Breast epithelium (tissue), 4 donors: ENCODE measurements around the gene OXLD1. TPM values are rescaled to one million over a fixed set of nuclear protein-coding genes. Genes with fewer than 3 reads are reported as not detected.
A peak's percentile ranks its signal among the peaks of the same experiment; 100 is the strongest.

Experiments used
- DNase-seq, 2 donors: peaks; one replicate each; pipeline ENCODE4 v3.0.0-alpha.2; 2019; ENCODE audit warnings: low spot score in 2 of 2
- H3K27ac ChIP-seq, 2 donors: fragments of 200-600 bp; sonication (generic) in 1 of 2; one replicate each; pipeline ENCODE4 v1.5.1; 2016 to 2019; ENCODE audit warnings: mild to moderate bottlenecking in 1 of 2
- H3K27me3 ChIP-seq, 2 donors: fragments of 200-600 bp; sonication (generic) in 1 of 2; one replicate each; pipeline versions ENCODE4 v1.5.1 to v1.6.0; 2017 to 2019; ENCODE audit warnings: control low read depth in 1 of 2, mild to moderate bottlenecking in 1 of 2
- H3K36me3 ChIP-seq: fragments of 200-600 bp; one replicate; pipeline ENCODE4 v1.5.1; 2019
- H3K4me1 ChIP-seq, 2 donors: fragments of 200-600 bp; sonication (generic); one replicate each; pipeline ENCODE4 v1.5.1; 2016 to 2019; ENCODE audit warnings: control low read depth in 1 of 2
- H3K4me3 ChIP-seq, 3 donors: fragments of 200-600 bp; sonication (generic); 1 replicate in 2 of 3; 2 replicates in 1 of 3; pipeline ENCODE4 v1.5.1; 2016 to 2019; ENCODE audit warnings: mild to moderate bottlenecking in 3 of 3, moderate library complexity in 2 of 3
- H3K9me3 ChIP-seq, 2 donors: fragments of 200-600 bp; sonication (generic) in 1 of 2; one replicate each; pipeline ENCODE4 v1.5.1; 2016 to 2019; ENCODE audit warnings: control low read depth in 1 of 2
- POLR2A ChIP-seq: fragments of 450-650 bp; IDR thresholded peaks from one replicate; pipeline ENCODE4 v1.6.1; 2016; ENCODE audit warnings: antibody characterized with exemption, mild to moderate bottlenecking, moderate library complexity
- POLR2AphosphoS5 ChIP-seq, 3 donors: sonication (generic); formaldehyde crosslinking; IDR thresholded peaks; one replicate each; pipeline ENCODE4 v1.6.1; 2017; ENCODE audit warnings: antibody characterized with exemption in 3 of 3
- intact Hi-C: fragments of 100-400 bp; cut with DNase I; formaldehyde crosslinking; loops from one replicate; pipeline ENCODE4 v1.15.1; 2023; ENCODE audit warnings: low total_unique reads
- total RNA-seq, 3 donors: library from RNA; depleted of rRNA; stranded (reverse); fragments of >200 nt; gene quantifications; one replicate each; pipeline ENCODE4 v1.1.0, GENCODE V29; 2016
- TF ChIP-seq, protein P1 (sequence below), 3 donors: fragments of 450-650 bp; IDR thresholded peaks; one replicate each; pipeline ENCODE4 v1.5.1; 2016 to 2017; ENCODE audit warnings: antibody characterized with exemption in 3 of 3, mild to moderate bottlenecking in 3 of 3, moderate library complexity in 3 of 3

OXLD1 gene
- total RNA-seq, 3 donors from 2014 or later, result 34.4 to 43.6 (median 42.6) TPM

GRCh38 chr17:81673561-81674258 is 7.3 kb upstream of the OXLD1 start:
- Histone ChIP-seq H3K9me3 (no peaks in the 10 kb centered on the region), H3K27me3 (no peaks in the 10 kb centered on the region), H3K4me1 (no peaks in the 10 kb centered on the region), H3K4me3 (no peak overlapping the region), H3K36me3 (no peaks in the 10 kb centered on the region), H3K27ac (no peak overlapping the region)
- TF ChIP-seq, protein P1, sequence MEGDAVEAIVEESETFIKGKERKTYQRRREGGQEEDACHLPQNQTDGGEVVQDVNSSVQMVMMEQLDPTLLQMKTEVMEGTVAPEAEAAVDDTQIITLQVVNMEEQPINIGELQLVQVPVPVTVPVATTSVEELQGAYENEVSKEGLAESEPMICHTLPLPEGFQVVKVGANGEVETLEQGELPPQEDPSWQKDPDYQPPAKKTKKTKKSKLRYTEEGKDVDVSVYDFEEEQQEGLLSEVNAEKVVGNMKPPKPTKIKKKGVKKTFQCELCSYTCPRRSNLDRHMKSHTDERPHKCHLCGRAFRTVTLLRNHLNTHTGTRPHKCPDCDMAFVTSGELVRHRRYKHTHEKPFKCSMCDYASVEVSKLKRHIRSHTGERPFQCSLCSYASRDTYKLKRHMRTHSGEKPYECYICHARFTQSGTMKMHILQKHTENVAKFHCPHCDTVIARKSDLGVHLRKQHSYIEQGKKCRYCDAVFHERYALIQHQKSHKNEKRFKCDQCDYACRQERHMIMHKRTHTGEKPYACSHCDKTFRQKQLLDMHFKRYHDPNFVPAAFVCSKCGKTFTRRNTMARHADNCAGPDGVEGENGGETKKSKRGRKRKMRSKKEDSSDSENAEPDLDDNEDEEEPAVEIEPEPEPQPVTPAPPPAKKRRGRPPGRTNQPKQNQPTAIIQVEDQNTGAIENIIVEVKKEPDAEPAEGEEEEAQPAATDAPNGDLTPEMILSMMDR (IDR thresholded peaks at IDR 0.05), result no peak
- TF ChIP-seq POLR2AphosphoS5 (IDR thresholded peaks at IDR 0.05) (no peak), POLR2A (no peak)
- DNase-seq, result no peak
- intact Hi-C loops, result no loop called here

DNA sequence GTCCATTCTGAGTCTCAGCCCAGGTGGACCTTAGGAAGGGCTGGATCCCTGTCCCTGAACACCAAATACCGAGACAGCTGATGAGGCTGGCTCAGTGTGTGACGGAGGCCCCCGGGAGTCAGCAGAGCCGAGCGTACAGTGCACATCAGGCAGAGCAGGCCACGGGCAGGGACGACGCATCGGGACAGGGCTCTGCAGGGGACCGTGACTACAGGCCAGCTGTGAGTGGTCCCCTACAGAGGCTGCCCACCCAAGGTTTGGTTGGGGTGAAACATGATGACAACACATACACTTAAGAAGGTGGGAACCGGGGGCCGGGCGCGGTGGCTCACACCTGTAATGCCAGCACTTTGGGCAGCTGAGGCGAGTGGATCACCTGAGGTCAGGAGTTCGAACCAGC is 6.5 kb upstream of the OXLD1 start:
- Histone ChIP-seq H3K27me3 (no peaks in the 10 kb centered on the region), H3K36me3 (no peaks in the 10 kb centered on the region), H3K4me3 (no peak overlapping the region), H3K9me3 (no peaks in the 10 kb centered on the region), H3K27ac (no peak overlapping the region), H3K4me1 (no peaks in the 10 kb centered on the region)
- intact Hi-C loops, result no loop called here
- TF ChIP-seq POLR2AphosphoS5 (IDR thresholded peaks at IDR 0.05), result no peak
- TF ChIP-seq, protein P1 (IDR thresholded peaks at IDR 0.05), result no peak
- no peak for TF ChIP-seq POLR2A
- no peak for DNase-seq

GRCh38 chr17:81672504-81672903 is 6.1 kb upstream of the OXLD1 start:
- no peak for TF ChIP-seq POLR2A
- no peaks in the 10 kb centered on the region for H3K36me3 ChIP-seq
- H3K27ac ChIP-seq, result no peak overlapping the region
- no peak overlapping the region for H3K4me3 ChIP-seq
- peaks cover 0 to 4% of the 10 kb centered on the region in 2 donors for H3K4me1 ChIP-seq
- no peak for DNase-seq
- H3K9me3 ChIP-seq, result no peaks in the 10 kb centered on the region
- intact Hi-C loops, result no loop called here
- no peaks in the 10 kb centered on the region for H3K27me3 ChIP-seq

DNA sequence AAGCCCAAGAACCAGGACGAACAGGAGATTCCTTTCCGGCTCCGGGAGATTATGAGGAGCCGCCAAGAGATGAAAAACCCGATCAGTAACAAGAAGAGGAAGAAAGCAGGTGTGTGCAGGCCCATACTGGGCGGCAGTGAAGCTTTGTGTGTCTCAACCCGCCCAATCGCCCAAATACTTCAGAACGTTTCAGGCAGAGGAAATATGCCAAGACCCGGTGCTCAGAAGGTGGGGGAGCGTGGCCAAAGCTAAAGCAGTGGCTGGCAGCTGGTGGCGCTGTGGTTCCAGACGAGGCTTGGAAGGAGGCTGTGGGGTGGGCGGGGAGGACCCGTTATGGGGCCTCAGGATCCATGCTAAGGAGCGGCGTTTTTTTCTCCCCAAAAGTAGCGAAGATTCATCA is 1.3 kb upstream of the OXLD1 start:
- no peaks in the 10 kb centered on the region for H3K36me3 ChIP-seq
- DNase-seq, result no peak
- no peak overlapping the region for H3K27ac ChIP-seq
- intact Hi-C loops, result no loop called here
- H3K4me3 ChIP-seq, result peak overlapping the region; percentile 78 to 99 (median 98)
- H3K9me3 ChIP-seq, result no peaks in the 10 kb centered on the region
- no peak for TF ChIP-seq POLR2A
- TF ChIP-seq POLR2AphosphoS5 (IDR thresholded peaks at IDR 0.05), result no peak
- TF ChIP-seq, protein P1 (IDR thresholded peaks at IDR 0.05), result no peak
- peaks cover 0 to 13% of the 10 kb centered on the region in 2 donors for H3K4me1 ChIP-seq
- H3K27me3 ChIP-seq, result no peaks in the 10 kb centered on the region

DNA sequence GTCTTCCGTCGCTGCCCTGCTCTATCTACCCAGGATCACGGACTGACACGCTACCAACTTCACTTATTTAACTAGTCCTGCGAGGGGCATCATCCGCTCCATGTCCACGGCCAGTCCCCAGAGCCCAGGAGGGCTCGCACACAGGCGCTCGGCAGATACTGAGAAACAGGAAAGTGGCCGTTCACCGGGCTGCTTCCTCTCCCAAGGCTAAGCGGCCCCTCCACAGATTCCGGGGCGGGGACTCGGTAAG is 388 bp downstream of the OXLD1 start:
- Histone ChIP-seq H3K4me3 (peak overlapping the region; percentile 78 to 99 (median 98)), H3K4me1 (peaks cover 0 to 13% of the 10 kb centered on the region in 2 donors), H3K9me3 (no peaks in the 10 kb centered on the region), H3K36me3 (no peaks in the 10 kb centered on the region), H3K27ac (peak overlapping the region; percentile 91 to 93), H3K27me3 (no peaks in the 10 kb centered on the region)
- TF ChIP-seq POLR2A (no peak), POLR2AphosphoS5 (IDR thresholded peaks at IDR 0.05) (no peak)
- TF ChIP-seq, protein P1 (IDR thresholded peaks at IDR 0.05), result no peak
- DNase-seq, result no peak
- intact Hi-C loops, result no loop called here
